Renal pelvis (tissue), 4 donors: ENCODE measurements around the gene ADAMTS10. TPM values are rescaled to one million over a fixed set of nuclear protein-coding genes. Genes with fewer than 3 reads are reported as not detected.
A peak's percentile ranks its signal among the peaks of the same experiment; 100 is the strongest.
"Not testable (repeated sequence)": the region's sequence is repeated elsewhere in the genome, so short reads cannot be mapped to it uniquely, and the experiment has no call there.

ENCODE experiments used
- DNase-seq: peaks from one replicate; pipeline ENCODE4 v3.0.0-alpha.2; 2013
- polyA plus RNA-seq, 3 donors: library from polyadenylated mRNA; unstranded; fragments of 120-200 nt; gene quantifications; one replicate each; pipeline ENCODE4 v1.2.1, GENCODE V29; 2013; ENCODE audit not compliant: insufficient read length in 3 of 3

Gene ADAMTS10
- polyA plus RNA-seq, 3 donors = 38.5 to 53.8 (median 39.1) TPM

GRCh38 chr19:8596168-8596567 lies 14.3 kb downstream of the ADAMTS10 start:
- DNase-seq = no peak

- DNase-seq = no peak
These were observed 14.9 kb downstream of the ADAMTS10 start for GRCh38 chr19:8595651-8596050.

- DNase-seq = no peak
These were observed 16.6 kb downstream of the ADAMTS10 start for GRCh38 chr19:8593931-8594330.

GRCh38 chr19:8592231-8593009 lies 18.1 kb downstream of the ADAMTS10 start:
- peak; percentile 89 for DNase-seq

GRCh38 chr19:8589177-8589714 lies 21.3 kb downstream of the ADAMTS10 start:
- DNase-seq = no peak

- no peak for DNase-seq
These were observed 24.4 kb downstream of the ADAMTS10 start for GRCh38 chr19:8585894-8586750.

GRCh38 chr19:8584965-8585893 lies 25.3 kb downstream of the ADAMTS10 start:
- no peak for DNase-seq

- peak; percentile 71 for DNase-seq
These were observed 29.7 kb downstream of the ADAMTS10 start for GRCh38 chr19:8580710-8581281.

- peak; percentile 64 for DNase-seq
These were observed 31.8 kb downstream of the ADAMTS10 start for GRCh38 chr19:8578642-8579265.

- no peak for DNase-seq
These were observed 32.8 kb downstream of the ADAMTS10 start for GRCh38 chr19:8577741-8578140.

GRCh38 chr19:8577247-8577646 lies 33.3 kb downstream of the ADAMTS10 start, which contains the start of gene MYO1F:
TSS of gene MYO1F (minus strand) at chr19:8577442. CDS start at chr19:8577309, 133 bp downstream.
- no peak for DNase-seq

- DNase-seq = no peak
These were observed 34.1 kb downstream of the ADAMTS10 start for GRCh38 chr19:8576273-8576993.

- no peak for DNase-seq
These were observed 35.0 kb downstream of the ADAMTS10 start for GRCh38 chr19:8575467-8575997.

GRCh38 chr19:8574619-8574922 lies 35.9 kb downstream of the ADAMTS10 start:
- DNase-seq = not testable (repeated sequence)

GRCh38 chr19:8573316-8573715 lies 37.2 kb downstream of the ADAMTS10 start:
- no peak for DNase-seq

- DNase-seq = no peak
These were observed 39.5 kb downstream of the ADAMTS10 start for GRCh38 chr19:8571006-8571411.

- no peak for DNase-seq
These were observed 41.3 kb downstream of the ADAMTS10 start for GRCh38 chr19:8569066-8569771.

- DNase-seq = no peak
These were observed 42.9 kb downstream of the ADAMTS10 start for GRCh38 chr19:8567522-8568172.

- DNase-seq = no peak
These were observed 43.7 kb downstream of the ADAMTS10 start for GRCh38 chr19:8566855-8567254.
